Stomach (tissue), 4 donors: ENCODE results near the gene CISD2.

ENCODE experiments used
- POLR2A ChIP-seq, 4 donors: fragments of 450-650 bp; IDR thresholded peaks; one replicate each; pipeline ENCODE4 v1.6.1; 2016; ENCODE audit warnings: antibody characterized with exemption in 4 of 4, control low read depth in 2 of 4, mild to moderate bottlenecking in 1 of 4, moderate library complexity in 1 of 4
- POLR2AphosphoS5 ChIP-seq, 3 donors: sonication (generic); formaldehyde crosslinking; IDR thresholded peaks; one replicate each; pipeline ENCODE4 v1.6.1; 2016; ENCODE audit warnings: antibody characterized with exemption in 3 of 3
- TF ChIP-seq, protein P1 (sequence below), 7 experiments: fragments of 450-650 bp in 4 of 7; fragments of 200-600 bp in 3 of 7; sonication (generic) in 3 of 7; IDR thresholded peaks; one replicate each; pipeline ENCODE4 v1.5.1; 2016 to 2019; ENCODE audit warnings: antibody characterized with exemption in 7 of 7, control low read depth in 2 of 7, mild to moderate bottlenecking in 1 of 7

DNA sequence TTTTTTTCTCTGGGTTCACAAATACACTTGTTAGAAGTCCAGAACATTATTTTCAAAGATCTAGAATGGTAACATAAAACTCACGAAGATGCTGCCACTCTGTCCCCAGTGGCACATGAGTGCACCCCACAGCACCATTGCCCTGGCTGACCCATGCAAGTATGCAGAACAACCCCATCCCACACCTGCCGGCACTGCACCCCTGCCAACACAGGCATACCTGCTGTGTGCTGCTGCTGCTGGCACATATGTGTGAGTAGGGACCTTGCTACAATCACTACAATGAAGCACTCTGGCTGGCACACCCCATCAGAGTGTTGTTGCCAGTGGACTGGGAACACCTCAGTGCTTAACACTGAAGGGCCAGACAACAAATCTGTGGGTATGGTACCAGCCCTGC lies 66.9 kb downstream of the CISD2 start:
- TF ChIP-seq POLR2A (IDR thresholded peaks at IDR 0.05) (no peak), POLR2AphosphoS5 (IDR thresholded peaks at IDR 0.05) (no peak)
- TF ChIP-seq, protein P1, sequence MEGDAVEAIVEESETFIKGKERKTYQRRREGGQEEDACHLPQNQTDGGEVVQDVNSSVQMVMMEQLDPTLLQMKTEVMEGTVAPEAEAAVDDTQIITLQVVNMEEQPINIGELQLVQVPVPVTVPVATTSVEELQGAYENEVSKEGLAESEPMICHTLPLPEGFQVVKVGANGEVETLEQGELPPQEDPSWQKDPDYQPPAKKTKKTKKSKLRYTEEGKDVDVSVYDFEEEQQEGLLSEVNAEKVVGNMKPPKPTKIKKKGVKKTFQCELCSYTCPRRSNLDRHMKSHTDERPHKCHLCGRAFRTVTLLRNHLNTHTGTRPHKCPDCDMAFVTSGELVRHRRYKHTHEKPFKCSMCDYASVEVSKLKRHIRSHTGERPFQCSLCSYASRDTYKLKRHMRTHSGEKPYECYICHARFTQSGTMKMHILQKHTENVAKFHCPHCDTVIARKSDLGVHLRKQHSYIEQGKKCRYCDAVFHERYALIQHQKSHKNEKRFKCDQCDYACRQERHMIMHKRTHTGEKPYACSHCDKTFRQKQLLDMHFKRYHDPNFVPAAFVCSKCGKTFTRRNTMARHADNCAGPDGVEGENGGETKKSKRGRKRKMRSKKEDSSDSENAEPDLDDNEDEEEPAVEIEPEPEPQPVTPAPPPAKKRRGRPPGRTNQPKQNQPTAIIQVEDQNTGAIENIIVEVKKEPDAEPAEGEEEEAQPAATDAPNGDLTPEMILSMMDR (IDR thresholded peaks at IDR 0.05) = no peak
